GM21737 (cell line): ENCODE results near the gene CARD11.

Experiments used
- ATAC-seq: cut with Tn5 transposase; IDR thresholded peaks from one replicate; pipeline ENCODE4 v1.9.1; 2021; ENCODE audit warnings: mild to moderate bottlenecking, moderate library complexity; ENCODE audit not compliant: unreplicated experiment

Gene CARD11

GRCh38 chr7:2945171-2945570, 98.5 kb downstream of the CARD11 start:
- ATAC-seq, result no peak

GRCh38 chr7:2944739-2945138, 98.9 kb downstream of the CARD11 start:
- no peak for ATAC-seq

DNA sequence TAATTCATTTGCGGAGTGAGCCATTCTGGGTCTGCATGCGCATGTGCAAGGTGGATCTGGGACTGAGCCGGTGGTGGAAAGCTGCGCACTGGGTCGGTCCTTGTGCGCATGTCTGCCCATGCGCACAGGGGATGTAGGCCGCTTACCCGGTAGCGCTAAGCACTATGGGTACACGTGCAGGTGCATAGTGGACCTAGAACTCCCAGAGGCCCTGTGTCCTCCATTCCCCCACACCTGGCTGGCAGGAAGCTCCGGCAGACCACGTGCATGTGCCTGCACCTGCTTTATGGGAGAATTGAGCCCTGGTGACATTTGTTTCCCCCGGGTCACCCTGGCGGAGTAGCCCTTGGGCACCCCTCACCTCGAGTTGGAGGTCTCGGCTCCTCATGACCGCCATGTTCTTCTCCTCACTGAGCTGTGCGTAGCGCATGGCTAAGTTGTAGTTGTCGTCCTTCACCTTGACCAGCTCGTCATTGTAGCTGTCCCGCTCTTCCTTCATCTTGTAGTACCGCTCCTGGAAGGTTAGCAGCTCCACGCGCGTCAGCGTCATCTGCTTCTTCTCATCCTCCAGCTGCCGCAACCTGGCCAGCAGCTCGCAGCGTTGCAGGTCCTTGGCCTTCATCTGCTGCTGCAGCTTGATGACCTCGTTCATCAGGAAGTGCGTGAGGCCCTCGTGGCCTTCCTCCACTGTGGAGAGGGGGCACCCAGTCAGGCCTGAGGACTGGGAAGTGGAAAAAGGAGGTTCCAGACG, 99.6 kb downstream of the CARD11 start:
- no peak for ATAC-seq

DNA sequence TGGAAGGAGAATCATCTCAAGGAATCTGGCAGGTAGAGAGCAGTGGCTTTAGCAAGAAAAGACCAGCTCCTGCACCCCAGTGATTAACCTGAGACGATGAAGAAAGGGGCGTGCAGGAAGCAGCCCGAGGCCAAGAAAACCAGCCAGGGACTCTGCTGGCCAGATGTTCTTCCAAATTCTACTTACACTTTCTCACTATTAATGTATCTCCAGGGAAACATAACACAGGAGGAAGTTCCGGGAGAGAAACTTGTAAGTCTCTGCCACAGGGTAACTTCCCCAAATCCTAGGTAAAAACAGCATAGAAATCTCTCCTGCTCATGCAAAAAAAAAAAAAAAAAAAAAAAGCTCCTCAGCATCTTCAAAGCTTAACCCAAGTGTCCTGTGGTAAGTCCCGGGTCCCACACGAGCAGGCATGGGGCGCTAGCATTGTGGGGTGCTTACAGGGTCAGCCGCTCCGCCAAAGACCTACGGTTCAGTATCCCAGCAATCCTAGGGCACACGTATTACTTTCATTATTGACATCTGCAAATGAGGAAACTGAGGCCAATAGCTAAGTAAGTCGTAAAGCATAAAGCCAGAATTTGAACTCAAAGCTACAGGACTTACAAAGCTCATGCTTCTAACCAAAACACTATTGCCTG, 102.3 kb downstream of the CARD11 start:
- no peak for ATAC-seq

DNA sequence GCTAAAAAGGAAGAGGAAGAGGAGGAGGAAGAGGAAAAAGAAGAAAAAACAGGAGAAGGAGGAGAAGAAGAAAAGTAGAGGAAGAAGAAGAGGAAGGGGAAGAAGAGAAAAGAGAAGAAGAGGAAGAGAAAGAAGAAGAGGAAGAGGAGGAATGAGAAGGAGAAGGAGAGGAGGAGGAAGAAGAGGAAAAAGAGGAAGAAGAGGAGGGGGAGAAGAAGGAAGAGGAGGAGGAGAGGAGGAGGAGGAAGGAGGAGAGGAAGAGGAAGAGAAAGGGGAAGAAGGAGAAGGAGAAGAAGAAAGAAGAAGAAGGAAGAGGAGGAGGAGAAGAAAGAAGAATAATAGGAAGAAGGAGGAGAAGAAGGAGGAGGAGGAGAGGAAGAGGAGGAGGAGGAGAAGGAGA, 103.2 kb downstream of the CARD11 start:
- no peak for ATAC-seq

- no peak for ATAC-seq
Measured at GRCh38 chr7:2939193-2939885, 104.3 kb downstream of the CARD11 start.

DNA sequence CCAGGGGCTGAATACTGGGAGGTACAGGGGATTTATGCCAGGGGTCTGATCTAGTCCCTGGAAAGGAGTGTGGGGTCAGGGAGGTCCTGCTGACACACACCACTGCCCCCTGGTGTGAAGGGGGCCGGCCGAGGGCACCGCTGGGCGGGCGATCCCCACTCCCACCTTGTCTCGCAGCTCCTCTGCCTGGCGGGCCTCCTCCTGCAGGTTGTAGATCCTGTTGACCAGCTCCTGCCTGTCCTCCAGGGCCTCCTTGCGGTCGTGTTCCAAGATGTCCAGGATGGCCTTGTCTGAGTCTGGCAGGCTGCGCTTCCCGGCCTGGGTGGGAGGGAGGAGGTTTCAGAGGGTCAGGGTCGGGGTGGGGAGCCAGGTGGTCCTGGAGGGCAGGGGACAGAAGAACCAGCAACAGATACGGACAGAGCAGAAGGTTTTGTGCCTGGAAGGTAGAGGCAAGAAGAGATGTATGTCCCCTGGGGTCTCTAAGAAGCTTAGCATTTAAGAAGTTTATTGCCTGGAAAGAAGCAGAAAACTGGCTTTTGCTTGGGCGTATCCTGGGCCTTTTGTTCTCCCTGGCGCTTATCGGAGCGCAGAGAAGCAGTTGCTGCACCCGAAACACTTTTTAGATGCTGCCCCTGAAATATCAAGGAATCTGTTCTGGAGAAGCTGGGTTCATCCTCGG, 105.0 kb downstream of the CARD11 start:
- ATAC-seq, result no peak

DNA sequence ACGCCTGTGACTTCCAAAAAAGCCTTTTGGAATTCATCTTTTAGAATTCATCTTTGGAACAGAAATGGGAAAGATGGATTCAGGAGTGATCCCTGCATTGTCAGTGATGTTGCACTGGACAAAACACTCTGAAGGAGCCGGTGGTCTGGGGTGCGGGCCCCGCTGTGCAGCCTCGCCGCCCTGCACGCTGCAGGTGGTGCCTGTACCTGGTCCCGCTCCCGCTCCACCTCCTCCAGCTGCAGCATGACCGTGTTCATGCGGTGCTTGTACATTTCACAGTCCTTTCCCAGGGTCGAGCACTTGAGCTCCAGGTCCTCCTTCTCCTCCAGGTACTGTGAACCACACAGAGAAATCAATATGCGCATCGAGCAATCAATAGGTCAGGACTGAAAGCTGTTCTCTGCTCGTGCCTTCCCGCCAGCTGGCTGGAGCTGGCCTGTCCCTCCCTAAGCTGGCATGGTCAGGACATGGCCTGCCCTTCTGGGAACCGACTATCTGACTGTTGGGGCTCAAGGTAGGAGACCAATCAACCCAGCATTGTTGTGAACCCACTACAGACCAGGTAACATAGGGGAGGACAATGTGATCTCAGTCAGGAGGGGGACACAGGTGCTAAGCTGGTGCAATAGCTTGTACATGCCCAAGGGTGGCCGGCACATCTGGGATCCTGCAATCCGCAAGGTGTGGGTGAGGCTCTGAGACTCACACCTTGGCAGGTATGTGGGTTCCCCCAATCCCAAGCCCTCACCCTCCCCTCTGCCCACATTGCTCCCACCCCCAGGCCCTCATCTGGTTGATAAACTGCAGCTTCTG, 105.8 kb downstream of the CARD11 start:
- ATAC-seq, result no peak

- ATAC-seq, result no peak
Measured at GRCh38 chr7:2936891-2937580, 106.6 kb downstream of the CARD11 start.

GRCh38 chr7:2936301-2936700, 107.4 kb downstream of the CARD11 start:
- no peak for ATAC-seq

GRCh38 chr7:2934984-2935740, 108.5 kb downstream of the CARD11 start:
- no peak for ATAC-seq

DNA sequence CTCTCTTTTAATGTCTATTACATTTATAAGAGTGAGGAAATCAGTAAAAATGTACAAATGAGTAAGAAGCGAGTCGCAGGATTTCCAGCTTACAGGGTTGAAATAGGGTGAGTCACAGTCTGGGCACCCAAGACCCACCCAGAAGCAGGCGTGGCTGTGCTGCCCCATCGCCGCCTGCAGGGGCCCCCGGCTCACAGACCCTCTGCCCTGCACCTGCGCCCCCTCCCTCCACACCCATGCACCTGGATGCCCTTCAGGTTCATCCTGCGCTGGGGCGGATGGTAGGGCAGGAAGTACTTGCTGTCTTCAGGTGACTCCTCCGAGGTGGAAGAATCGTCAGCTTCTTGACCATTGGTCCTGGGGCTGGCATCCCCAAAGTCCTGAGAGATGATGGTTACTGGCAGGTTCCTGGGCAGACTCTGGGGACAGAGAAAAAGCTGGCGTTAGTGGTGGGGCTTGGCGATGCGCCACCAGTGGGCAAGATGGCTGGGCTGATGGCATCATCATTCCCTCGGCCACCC, 109.4 kb downstream of the CARD11 start:
- ATAC-seq, result no peak

GRCh38 chr7:2932402-2933251, 111.0 kb downstream of the CARD11 start:
- no peak for ATAC-seq

DNA sequence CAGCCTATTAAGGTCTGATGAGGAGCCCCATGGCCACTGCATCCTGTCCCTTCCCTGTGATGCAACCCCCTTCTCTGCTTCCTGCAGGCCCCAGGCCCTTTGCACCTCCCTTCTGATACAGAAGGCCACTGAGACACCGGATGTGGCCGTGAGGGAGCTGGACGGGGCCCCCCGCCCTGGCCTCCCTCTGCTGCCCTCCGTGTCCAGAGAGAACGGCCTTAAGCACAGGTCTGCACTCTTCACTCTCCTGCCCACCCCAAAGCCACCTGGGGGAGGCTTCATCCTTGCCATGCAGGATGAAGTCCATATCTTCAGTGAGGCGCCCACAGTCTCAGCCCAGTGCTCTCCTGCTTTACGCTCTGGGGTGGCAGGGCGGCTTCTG, 112.6 kb downstream of the CARD11 start:
- ATAC-seq, result no peak

- no peak for ATAC-seq
Measured at GRCh38 chr7:2930310-2931033, 113.2 kb downstream of the CARD11 start.

DNA sequence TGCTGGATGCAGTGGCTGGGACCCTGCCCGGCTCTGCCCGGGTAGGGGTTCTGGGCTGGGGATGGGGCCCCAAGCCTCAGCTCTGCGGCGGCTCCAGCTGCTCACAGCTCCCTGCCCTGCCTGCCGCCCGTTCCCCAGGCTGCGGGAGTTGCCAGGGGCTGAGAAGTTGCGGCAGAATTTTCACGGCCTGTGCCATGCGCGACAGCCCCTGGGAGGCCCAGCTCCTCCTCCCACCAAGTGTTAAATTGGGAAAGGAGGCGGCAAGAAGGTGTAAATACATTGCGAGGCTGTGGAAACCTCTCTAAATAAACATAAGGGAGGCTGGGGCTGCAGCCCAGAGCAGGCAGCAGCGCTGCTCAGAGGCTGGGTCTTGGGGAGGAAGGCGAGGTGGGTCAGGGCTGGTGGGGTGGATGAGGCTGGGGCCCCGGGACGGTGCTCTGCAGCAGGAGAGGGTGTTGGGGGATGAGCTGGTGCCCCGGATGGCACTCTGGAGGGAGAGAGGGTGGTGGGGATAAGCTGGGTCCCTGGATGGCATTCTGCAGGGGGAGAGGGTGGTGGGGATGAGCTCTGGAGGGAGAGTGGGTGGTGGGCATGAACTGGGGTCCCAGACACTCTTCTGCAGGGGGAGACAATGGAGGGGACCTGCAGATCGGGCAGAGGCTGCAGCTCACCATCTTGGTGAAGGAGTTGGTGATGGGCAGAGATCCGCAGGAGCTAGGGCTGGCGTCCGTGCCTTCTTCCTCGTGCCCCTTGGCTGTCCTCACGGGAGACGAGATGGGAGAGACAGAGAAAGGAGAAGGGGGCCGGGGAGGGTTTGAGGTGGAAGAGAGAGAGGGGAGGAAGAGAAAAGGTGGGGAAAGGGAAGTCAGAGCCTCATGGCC, 114.1 kb downstream of the CARD11 start:
- no peak for ATAC-seq
